HCT116 (cell line): ENCODE data around the gene SLBP. TPM values are rescaled to one million over a fixed set of nuclear protein-coding genes. Genes with fewer than 3 reads are reported as not detected.

Experiments used
- ATAC-seq: fragments of 200-7000 bp; cut with Tn5 transposase; 2 replicates; pipeline ENCODE4 v1.9.1; 2020; ENCODE audit warnings: mild to moderate bottlenecking, moderate library complexity
- BruUV-seq: library from RNA; stranded (reverse); fragments of 400-500 nt; replicated peaks from 2 replicates; lab custom pipeline; 2021; lab: Mats Ljungman, UMichigan
- CTCF ChIA-PET: fragments of 300-600 bp; sonication (Branson Sonifier 250); formaldehyde crosslinking; loops from one replicate; lab custom pipeline; 2021; ENCODE audit warnings: antibody characterized with exemption; lab: Charles Lee
- POLR2A ChIA-PET: fragments of 300-600, 350-600 bp; sonication (Branson Sonifier 250); formaldehyde crosslinking; loops from one replicate; lab custom pipeline; 2021; ENCODE audit warnings: antibody characterized with exemption; lab: Charles Lee
- RAD21 ChIA-PET, 2 experiments: fragments of 300-600 bp; sonication (Branson Sonifier 250); formaldehyde crosslinking; loops; one replicate each; lab custom pipeline; 2023; ENCODE audit warnings: low total read pairs in 2 of 2; ENCODE audit not compliant: uncharacterized antibody in 2 of 2, unreplicated experiment in 2 of 2, low non-redundant PET in 1 of 2; lab: Charles Lee
- DNase-seq: peaks from one replicate; pipeline ENCODE4 v3.0.0-alpha.2; 2010; ENCODE audit warnings: low read depth, low spot score
- H2AFZ ChIP-seq: fragments of 200-600 bp; shearing (Covaris generic), sonication (generic); 2 replicates; pipeline ENCODE4 v1.6.1; 2017; ENCODE audit warnings: low read depth, mixed run types, mixed read lengths, antibody characterized with exemption, low read length; ENCODE audit not compliant: poor library complexity, severe bottlenecking
- H3K27ac ChIP-seq: 2 replicates; pipeline ENCODE4 v1.5.1; 2012; ENCODE audit warnings: low read depth, low read length
- H3K27me3 ChIP-seq: fragments of 200-600 bp; sonication (generic); 2 replicates; pipeline ENCODE4 v1.6.1; 2016; ENCODE audit warnings: mixed run types, low read length, mixed read lengths; ENCODE audit not compliant: insufficient read depth
- H3K36me3 ChIP-seq, 2 experiments: fragments of 200-500 bp in 1 of 2; fragments of 200-600 bp in 1 of 2; sonication (Bioruptor generic) in 1 of 2; sonication (generic) in 1 of 2; 2 replicates each; pipeline versions ENCODE4 v1.5.1 to v1.6.1; 2014 to 2016; ENCODE audit warnings: low read length in 2 of 2, inconsistent platforms in 1 of 2, mixed read lengths in 1 of 2, mixed run types in 1 of 2; ENCODE audit not compliant: insufficient read depth in 2 of 2, control insufficient read depth in 1 of 2
- H3K4me1 ChIP-seq, 2 experiments: fragments of 200-600 bp in 1 of 2; sonication (generic) in 1 of 2; 2 replicates each; pipeline versions ENCODE4 v1.5.1 to v1.6.1; 2012 to 2017; ENCODE audit warnings: low read length in 2 of 2, inconsistent platforms in 1 of 2, mild to moderate bottlenecking in 1 of 2, mixed read lengths in 1 of 2, mixed run types in 1 of 2, moderate library complexity in 1 of 2; ENCODE audit not compliant: insufficient read depth in 2 of 2, control insufficient read depth in 1 of 2
- H3K4me2 ChIP-seq: fragments of 200-600 bp; sonication (generic); 2 replicates; pipeline ENCODE4 v1.6.1; 2017; ENCODE audit warnings: mixed run types, low read length, mixed read lengths
- H3K4me3 ChIP-seq, 2 experiments: fragments of 200-600 bp in 1 of 2; sonication (generic) in 1 of 2; replicated peaks in 1 of 2; 2 replicates each; pipeline ENCODE4 v1.5.1; 2011 to 2016; ENCODE audit warnings: low read length in 2 of 2, control low read depth in 1 of 2, low read depth in 1 of 2, mild to moderate bottlenecking in 1 of 2, mixed read lengths in 1 of 2, mixed run types in 1 of 2
- H3K79me2 ChIP-seq: fragments of 200-600 bp; sonication (generic); 2 replicates; pipeline ENCODE4 v1.6.1; 2017; ENCODE audit warnings: mild to moderate bottlenecking, mixed run types, low read length, moderate library complexity, mixed read lengths; ENCODE audit not compliant: insufficient read depth
- H3K9ac ChIP-seq: fragments of 200-600 bp; sonication (generic); 2 replicates; pipeline ENCODE4 v1.6.1; 2016; ENCODE audit warnings: low read length, mixed read lengths
- H3K9me2 ChIP-seq: fragments of 200-600 bp; sonication (generic), shearing (Covaris generic); 2 replicates; pipeline ENCODE4 v1.6.1; 2017; ENCODE audit warnings: mixed run types, mild to moderate bottlenecking, moderate library complexity; ENCODE audit not compliant: insufficient read depth
- H3K9me3 ChIP-seq, 2 experiments: fragments of 200-500 bp in 1 of 2; fragments of 200-600 bp in 1 of 2; sonication (Bioruptor generic) in 1 of 2; sonication (generic) in 1 of 2; 2 replicates each; pipeline ENCODE4 v1.6.1; 2014 to 2017; ENCODE audit warnings: low read length in 2 of 2, mixed read lengths in 2 of 2, inconsistent platforms in 1 of 2, low read depth in 1 of 2, mild to moderate bottlenecking in 1 of 2, mixed run types in 1 of 2, moderate library complexity in 1 of 2; ENCODE audit not compliant: control insufficient read depth in 1 of 2, insufficient read depth in 1 of 2
- H4K20me1 ChIP-seq: fragments of 200-600 bp; sonication (generic), shearing (Covaris generic); 2 replicates; pipeline ENCODE4 v1.6.1; 2017; ENCODE audit warnings: mixed run types, mild to moderate bottlenecking, moderate library complexity; ENCODE audit not compliant: insufficient read depth
- CEBPB ChIP-seq: IDR thresholded peaks from 2 replicates; pipeline ENCODE4 v1.6.1; 2012; ENCODE audit warnings: low read depth
- EGR1 ChIP-seq: IDR thresholded peaks from 2 replicates; pipeline ENCODE4 v1.6.1; 2012; ENCODE audit warnings: low read depth
- EZH2 ChIP-seq: fragments of 200-600 bp; sonication (generic); IDR thresholded peaks from 2 replicates; pipeline ENCODE4 v1.6.1; 2017; ENCODE audit warnings: antibody characterized with exemption, mixed run types
- RAD21 ChIP-seq: IDR thresholded peaks from 2 replicates; pipeline ENCODE4 v1.6.1; 2012; ENCODE audit warnings: low read depth, mild to moderate bottlenecking
- SIN3A ChIP-seq: IDR thresholded peaks from 2 replicates; pipeline ENCODE4 v1.6.1; 2012; ENCODE audit warnings: low read depth
- SP1 ChIP-seq: IDR thresholded peaks from 2 replicates; pipeline ENCODE4 v1.6.1; 2012; ENCODE audit warnings: low read depth
- SRF ChIP-seq: IDR thresholded peaks from 2 replicates; pipeline ENCODE4 v1.6.1; 2012; ENCODE audit warnings: low read depth
- TCF7L2 ChIP-seq: IDR thresholded peaks from 2 replicates; pipeline ENCODE4 v1.7.0; 2011; ENCODE audit warnings: borderline replicate concordance, inconsistent platforms; ENCODE audit not compliant: insufficient read depth, insufficient read length; ENCODE audit errors: extremely low read depth
- YY1 ChIP-seq: IDR thresholded peaks from 2 replicates; pipeline ENCODE4 v1.6.1; 2011; ENCODE audit warnings: low read length, low read depth, moderate library complexity, mild to moderate bottlenecking; ENCODE audit not compliant: insufficient replicate concordance; ENCODE audit errors: extremely low read depth
- ZNF274 ChIP-seq: fragments of 200-500 bp; sonication (Bioruptor generic); IDR thresholded peaks from 2 replicates; pipeline ENCODE4 v1.6.1; 2014; ENCODE audit warnings: mild to moderate bottlenecking, low read depth, low read length, inconsistent platforms
- intact Hi-C: fragments of 100-400 bp; cut with micrococcal nuclease; formaldehyde crosslinking; loops from 2 replicates; pipeline ENCODE4 v1.10.0; 2022
- total RNA-seq: library from RNA; stranded (reverse); gene quantifications from one replicate; pipeline ENCODE4 v1.2.1, GENCODE V29; 2021; ENCODE audit not compliant: unreplicated experiment
- TF ChIP-seq, protein P1 (sequence below): IDR thresholded peaks from 2 replicates; pipeline ENCODE4 v1.6.1; 2012

Gene SLBP
- total RNA-seq, 1 experiment from 2014 or later, result 101 TPM

DNA sequence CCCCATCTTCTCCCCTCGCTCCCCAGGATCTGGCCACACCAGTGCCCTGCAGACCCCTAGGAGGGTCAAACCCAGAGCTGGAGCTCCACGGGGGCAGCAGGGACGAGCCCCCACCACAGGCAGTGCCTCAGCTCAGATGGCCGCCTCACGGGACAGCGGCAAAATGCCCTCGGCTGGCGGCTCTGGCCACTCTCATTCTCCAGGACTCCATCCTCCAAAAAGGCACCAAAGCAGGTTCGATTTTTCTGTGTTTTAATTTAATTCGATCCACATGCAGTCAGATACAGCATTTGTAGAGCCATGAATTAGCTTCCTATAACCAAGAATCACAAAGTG lies 36.3 kb downstream of the SLBP start:
- Histone ChIP-seq H3K27me3 (no peaks in the 10 kb centered on the region), H3K9me2 (no peaks in the 10 kb centered on the region), H3K27ac (no peak overlapping the region), H3K9ac (no peak overlapping the region), H3K9me3 (no peaks in the 10 kb centered on the region), H3K4me3 (no peak overlapping the region), H3K79me2 (no peaks in the 10 kb centered on the region), H4K20me1 (no peaks in the 10 kb centered on the region), H2AFZ (no peak overlapping the region), H3K4me2 (no peak overlapping the region), H3K36me3 (no peaks in the 10 kb centered on the region), H3K4me1 (no peaks in the 10 kb centered on the region)
- CTCF ChIA-PET, result no interaction called here
- TF ChIP-seq CEBPB (no peak), SP1 (no peak), ZNF274 (no peak), YY1 (no peak), RAD21 (no peak), TCF7L2 (no peak), EGR1 (no peak)
- TF ChIP-seq, protein P1, sequence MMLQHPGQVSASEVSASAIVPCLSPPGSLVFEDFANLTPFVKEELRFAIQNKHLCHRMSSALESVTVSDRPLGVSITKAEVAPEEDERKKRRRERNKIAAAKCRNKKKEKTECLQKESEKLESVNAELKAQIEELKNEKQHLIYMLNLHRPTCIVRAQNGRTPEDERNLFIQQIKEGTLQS, result no peak
- BruUV-seq, result no TSS peak
- DNase-seq (no peak), ATAC-seq (no peak)
- intact Hi-C loops, result no loop called here
- POLR2A ChIA-PET, result no interaction called here
- RAD21 ChIA-PET, result no interaction called here

DNA sequence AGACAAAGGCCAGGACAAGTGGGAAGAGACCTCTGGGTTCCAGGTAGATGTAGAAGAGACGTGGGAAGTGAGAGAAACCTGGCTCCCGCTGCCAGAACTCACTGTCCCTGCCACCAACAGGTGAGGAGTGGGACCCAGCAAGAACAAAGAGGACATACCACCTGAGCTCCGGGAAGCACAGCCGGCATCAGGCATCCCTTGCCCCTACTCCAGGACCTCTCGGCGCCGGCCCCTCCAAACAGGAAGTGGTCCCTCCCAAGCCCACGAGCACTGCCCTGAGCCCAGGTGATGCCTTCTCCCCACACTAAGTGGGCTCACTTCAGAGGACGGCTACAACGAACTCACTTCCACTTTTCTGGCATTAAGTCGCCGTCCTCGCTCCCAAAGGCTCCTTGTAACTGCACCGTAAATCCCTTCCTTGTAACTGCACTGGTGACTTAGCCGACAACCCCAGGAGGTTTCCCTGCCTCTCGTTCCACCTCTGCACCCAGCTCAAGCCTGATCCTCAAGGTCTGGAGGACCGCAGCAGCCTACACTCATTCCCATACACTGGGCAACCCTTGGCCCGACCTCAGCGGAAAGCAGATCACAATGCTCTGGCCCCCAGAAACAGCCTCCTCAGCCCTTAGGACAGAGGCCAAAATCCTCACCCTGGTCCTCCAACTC lies 36.9 kb downstream of the SLBP start:
- Histone ChIP-seq H3K79me2 (no peaks in the 10 kb centered on the region), H3K27ac (no peak overlapping the region), H3K4me2 (no peak overlapping the region), H2AFZ (no peak overlapping the region), H3K9ac (no peak overlapping the region), H3K9me3 (no peaks in the 10 kb centered on the region), H3K4me3 (no peak overlapping the region), H3K27me3 (no peaks in the 10 kb centered on the region), H3K36me3 (no peaks in the 10 kb centered on the region), H3K4me1 (no peaks in the 10 kb centered on the region), H3K9me2 (no peaks in the 10 kb centered on the region), H4K20me1 (no peaks in the 10 kb centered on the region)
- intact Hi-C loops, result no loop called here
- RAD21 ChIA-PET, result no interaction called here
- POLR2A ChIA-PET, result no interaction called here
- CTCF ChIA-PET, result no interaction called here
- BruUV-seq, result no TSS peak
- TF ChIP-seq SIN3A (no peak), EZH2 (no peak), RAD21 (no peak), ZNF274 (no peak), SRF (no peak), EGR1 (no peak)
- ATAC-seq, result no peak
- no peak for DNase-seq
